Measurements from ENCODE around the gene PPCDC.

Gene PPCDC

GRCh38 chr15:75019916-75020315 lies 3.5 kb upstream of the PPCDC start:
- DNase-seq = no peak

- no peak for DNase-seq
Observed at GRCh38 chr15:75021341-75021740, 2.0 kb upstream of the PPCDC start.

GRCh38 chr15:75022783-75023180 lies 608 bp upstream of the PPCDC start:
- DNase-seq = no peak

- DNase-seq = no peak
Observed at GRCh38 chr15:75023872-75024636, 664 bp downstream of the PPCDC start.

GRCh38 chr15:75025107-75025506 lies 1.7 kb downstream of the PPCDC start:
- no peak for DNase-seq

- DNase-seq = no peak
Observed at GRCh38 chr15:75025548-75026260, 2.3 kb downstream of the PPCDC start.

- DNase-seq = no peak
Observed at GRCh38 chr15:75027551-75027950, 4.2 kb downstream of the PPCDC start.

- no peak for DNase-seq
Observed at GRCh38 chr15:75028991-75029377, 5.6 kb downstream of the PPCDC start.

GRCh38 chr15:75029378-75030022 lies 6.1 kb downstream of the PPCDC start:
- peak; percentile 93 for DNase-seq

GRCh38 chr15:75030023-75030413 lies 6.6 kb downstream of the PPCDC start:
- DNase-seq = no peak

GRCh38 chr15:75030424-75030823 lies 7.0 kb downstream of the PPCDC start:
- no peak for DNase-seq

GRCh38 chr15:75031848-75032247 lies 8.5 kb downstream of the PPCDC start:
- no peak for DNase-seq

- DNase-seq = no peak
Observed at GRCh38 chr15:75032395-75032794, 9.0 kb downstream of the PPCDC start.

- DNase-seq = no peak
Observed at GRCh38 chr15:75033809-75034208, 10.4 kb downstream of the PPCDC start.

GRCh38 chr15:75034615-75035014 lies 11.2 kb downstream of the PPCDC start:
- DNase-seq = no peak

GRCh38 chr15:75036212-75036616 lies 12.8 kb downstream of the PPCDC start:
- DNase-seq = no peak

- DNase-seq = no peak
Observed at GRCh38 chr15:75037685-75038084, 14.3 kb downstream of the PPCDC start.

GRCh38 chr15:75038231-75038630 lies 14.8 kb downstream of the PPCDC start:
- DNase-seq = no peak

- DNase-seq = peak; percentile 61
Observed at GRCh38 chr15:75042730-75043508, 19.5 kb downstream of the PPCDC start.

GRCh38 chr15:75043509-75044257 lies 20.3 kb downstream of the PPCDC start:
- DNase-seq = peak; percentile 9

GRCh38 chr15:75044258-75044878 lies 21.0 kb downstream of the PPCDC start:
- DNase-seq = no peak
